H1 (cell line): ENCODE data around the gene ZBTB7B. TPM values are rescaled to one million over a fixed set of nuclear protein-coding genes. Genes with fewer than 3 reads are reported as not detected.

Experiments
- CTCF ChIA-PET: fragments of 300-600 bp; sonication (Branson Sonifier 250); formaldehyde crosslinking; loops from one replicate; lab custom pipeline; 2021; ENCODE audit not compliant: partially characterized antibody; lab: Charles Lee
- POLR2A ChIA-PET: fragments of 300-600 bp; sonication (Branson Sonifier 250); formaldehyde crosslinking; loops from one replicate; lab custom pipeline; 2021; ENCODE audit warnings: inconsistent platforms; ENCODE audit not compliant: partially characterized antibody; lab: Charles Lee
- DNase-seq, 2 experiments: peaks; one replicate each; pipeline versions ENCODE4 v3.0.0 to v3.0.0-alpha.2; 2010 to 2022; ENCODE audit warnings: low spot score in 2 of 2, low read depth in 1 of 2, mixed read lengths in 1 of 2
- FAIRE-seq: peaks from 2 replicates; lab custom pipeline; 2011; peaks lifted over from hg19 to GRCh38; lab: Jason Lieb, UNC
- H2AFZ ChIP-seq: 2 replicates; pipeline ENCODE4 v1.8.1; 2012; ENCODE audit warnings: low read length, inconsistent platforms
- H2AK5ac ChIP-seq: 2 replicates; pipeline ENCODE4 v1.6.1; 2013; ENCODE audit warnings: low read depth, low read length
- H2BK120ac ChIP-seq: replicated peaks from 2 replicates; pipeline ENCODE3; 2013; ENCODE audit warnings: low read depth, low read length, inconsistent platforms
- H2BK12ac ChIP-seq: 2 replicates; pipeline ENCODE4 v1.6.1; 2013; ENCODE audit warnings: low read depth, low read length
- H2BK15ac ChIP-seq: 2 replicates; pipeline ENCODE4 v1.6.1; 2013; ENCODE audit warnings: low read length
- H2BK20ac ChIP-seq: 2 replicates; pipeline ENCODE4 v1.6.1; 2013; ENCODE audit warnings: low read length
- H2BK5ac ChIP-seq: 2 replicates; pipeline ENCODE4 v1.6.1; 2013; ENCODE audit warnings: low read depth, low read length
- H3K14ac ChIP-seq: 2 replicates; pipeline ENCODE4 v1.6.1; 2013; ENCODE audit warnings: inconsistent platforms; ENCODE audit not compliant: insufficient read length
- H3K18ac ChIP-seq: 2 replicates; pipeline ENCODE4 v1.6.1; 2013; ENCODE audit warnings: low read length; ENCODE audit errors: extremely low read depth
- H3K23ac ChIP-seq: 2 replicates; pipeline ENCODE4 v1.6.1; 2013; ENCODE audit warnings: inconsistent platforms; ENCODE audit not compliant: insufficient read length
- H3K23me2 ChIP-seq: 2 replicates; pipeline ENCODE4 v1.6.1; 2013; ENCODE audit warnings: low read depth, low read length
- H3K27ac ChIP-seq: 2 replicates; pipeline ENCODE4 v1.6.1; 2011; ENCODE audit warnings: low read depth, low read length, inconsistent platforms
- H3K27me3 ChIP-seq, 4 experiments: replicated peaks in 1 of 4; 1 replicate in 1 of 4; 2 replicates in 3 of 4; pipeline versions ENCODE4 v1.6.1 to v1.8.1; 2011 to 2013; ENCODE audit warnings: low read length in 3 of 4, mild to moderate bottlenecking in 3 of 4, inconsistent platforms in 2 of 4, mixed read lengths in 2 of 4, moderate library complexity in 1 of 4; ENCODE audit not compliant: control insufficient read depth in 3 of 4, insufficient read depth in 3 of 4; ENCODE audit errors: extremely low read depth in 1 of 4
- H3K36me3 ChIP-seq, 4 experiments: 2 replicates each; pipeline versions ENCODE4 v1.6.1 to v1.8.1; 2011 to 2013; ENCODE audit warnings: mild to moderate bottlenecking in 4 of 4, low read length in 3 of 4, moderate library complexity in 2 of 4, control low read depth in 1 of 4, inconsistent platforms in 1 of 4; ENCODE audit not compliant: insufficient read depth in 4 of 4, control insufficient read depth in 2 of 4
- H3K4ac ChIP-seq: replicated peaks from 2 replicates; pipeline ENCODE3; 2013; ENCODE audit warnings: low read length, low read depth, mixed read lengths, inconsistent platforms; ENCODE audit not compliant: insufficient read length
- H3K4me1 ChIP-seq, 4 experiments: replicated peaks in 1 of 4; 1 replicate in 1 of 4; 2 replicates in 3 of 4; pipeline versions ENCODE4 v1.6.1 to v1.8.1; 2011 to 2013; ENCODE audit warnings: low read length in 3 of 4, inconsistent platforms in 2 of 4, mixed read lengths in 1 of 4; ENCODE audit not compliant: insufficient read depth in 4 of 4, control insufficient read depth in 3 of 4
- H3K4me2 ChIP-seq, 2 experiments: 2 replicates each; pipeline versions ENCODE4 v1.6.1 to v1.8.1; 2011 to 2013; ENCODE audit warnings: low read depth in 2 of 2, low read length in 2 of 2, control low read depth in 1 of 2, inconsistent platforms in 1 of 2, mild to moderate bottlenecking in 1 of 2; ENCODE audit not compliant: insufficient read depth in 1 of 2
- H3K4me3 ChIP-seq, 4 experiments: fragments of 200-600, 300-600 bp in 1 of 4; sonication (generic), shearing (Covaris generic), sonication (Bioruptor Twin) in 1 of 4; 2 replicates each; pipeline versions ENCODE4 v1.5.1 to v1.8.1; 2011 to 2016; ENCODE audit warnings: low read length in 4 of 4, low read depth in 3 of 4, control low read depth in 2 of 4, inconsistent platforms in 2 of 4, mild to moderate bottlenecking in 2 of 4, mixed read lengths in 1 of 4, moderate library complexity in 1 of 4; ENCODE audit not compliant: insufficient read depth in 2 of 4; ENCODE audit errors: extremely low read depth in 1 of 4
- H3K56ac ChIP-seq: replicated peaks from 2 replicates; pipeline ENCODE3; 2013; ENCODE audit warnings: low read depth, mild to moderate bottlenecking, mixed read lengths, low read length, inconsistent platforms; ENCODE audit not compliant: insufficient read length
- H3K79me1 ChIP-seq: 2 replicates; pipeline ENCODE4 v1.6.1; 2013; ENCODE audit warnings: low read depth, low read length, control low read depth
- H3K79me2 ChIP-seq, 2 experiments: 2 replicates each; pipeline versions ENCODE4 v1.6.1 to v1.8.1; 2012 to 2013; ENCODE audit warnings: low read length in 2 of 2, mild to moderate bottlenecking in 2 of 2, inconsistent platforms in 1 of 2; ENCODE audit not compliant: insufficient read depth in 2 of 2, control insufficient read depth in 1 of 2
- H3K9ac ChIP-seq, 4 experiments: replicated peaks in 1 of 4; 1 replicate in 1 of 4; 2 replicates in 3 of 4; pipeline versions ENCODE4 v1.6.1 to v1.8.1; 2011 to 2013; ENCODE audit warnings: low read depth in 3 of 4, low read length in 3 of 4, control low read depth in 2 of 4, mild to moderate bottlenecking in 2 of 4, moderate library complexity in 2 of 4, inconsistent platforms in 1 of 4; ENCODE audit errors: extremely low read depth in 1 of 4
- H3K9me3 ChIP-seq, 2 experiments: 2 replicates each; pipeline versions ENCODE4 v1.6.1 to v1.8.1; 2012 to 2013; ENCODE audit warnings: mild to moderate bottlenecking in 2 of 2, moderate library complexity in 2 of 2, control low read depth in 1 of 2, inconsistent platforms in 1 of 2, low read depth in 1 of 2, low read length in 1 of 2, mixed read lengths in 1 of 2; ENCODE audit not compliant: insufficient read depth in 2 of 2
- H4K20me1 ChIP-seq, 2 experiments: replicated peaks in 1 of 2; 2 replicates each; pipeline versions ENCODE3 to v1.8.1; 2011 to 2013; ENCODE audit warnings: inconsistent platforms in 2 of 2, low read length in 2 of 2, mild to moderate bottlenecking in 1 of 2; ENCODE audit not compliant: insufficient read depth in 2 of 2, control insufficient read depth in 1 of 2
- H4K5ac ChIP-seq: 2 replicates; pipeline ENCODE4 v1.6.1; 2013; ENCODE audit warnings: low read length, low read depth, mixed read lengths, inconsistent platforms; ENCODE audit not compliant: insufficient read length
- H4K8ac ChIP-seq: 2 replicates; pipeline ENCODE4 v1.8.0; 2013; ENCODE audit warnings: mild to moderate bottlenecking, moderate library complexity, low read length, inconsistent platforms; ENCODE audit not compliant: insufficient read depth; ENCODE audit errors: extremely low read depth
- H4K91ac ChIP-seq: replicated peaks from 2 replicates; pipeline ENCODE3; 2013; ENCODE audit warnings: low read length, mixed read lengths, inconsistent platforms; ENCODE audit not compliant: insufficient read length
- BACH1 ChIP-seq: IDR thresholded peaks from 2 replicates; pipeline ENCODE4 v1.6.1; 2012; ENCODE audit warnings: low read length, improper control_type of control experiment
- BCL11A ChIP-seq, 2 experiments: IDR thresholded peaks; one replicate each; pipeline ENCODE4 v1.6.1; 2011; ENCODE audit warnings: low read depth in 2 of 2, low read length in 2 of 2, mild to moderate bottlenecking in 2 of 2
- CHD2 ChIP-seq: IDR thresholded peaks from 2 replicates; pipeline ENCODE4 v1.6.1; 2012; ENCODE audit warnings: low read length, improper control_type of control experiment
- HDAC2 ChIP-seq, 2 experiments: fragments of 300-600 bp in 1 of 2; sonication (generic) in 1 of 2; IDR thresholded peaks; 2 replicates each; pipeline ENCODE4 v1.6.1; 2011 to 2012; ENCODE audit warnings: low read depth in 2 of 2, low read length in 2 of 2, mild to moderate bottlenecking in 2 of 2, moderate library complexity in 2 of 2, borderline replicate concordance in 1 of 2, inconsistent platforms in 1 of 2
- POU5F1 ChIP-seq: IDR thresholded peaks from 2 replicates; pipeline ENCODE4 v1.6.1; 2011; ENCODE audit warnings: low read depth, mild to moderate bottlenecking, low read length, moderate library complexity
- RBBP5 ChIP-seq: IDR thresholded peaks from 2 replicates; pipeline ENCODE4 v1.7.1; 2012; ENCODE audit warnings: low read depth, mild to moderate bottlenecking, inconsistent platforms, low read length, moderate library complexity, borderline replicate concordance
- RNF2 ChIP-seq: fragments of 200-900, 300-1000 bp; sonication (generic); IDR thresholded peaks from 2 replicates; pipeline ENCODE4 v1.7.1; 2016; ENCODE audit warnings: borderline replicate concordance, low read depth, mild to moderate bottlenecking, antibody characterized with exemption, low read length; ENCODE audit not compliant: poor library complexity, severe bottlenecking; ENCODE audit errors: missing control alignments
- TCF12 ChIP-seq: IDR thresholded peaks from 2 replicates; pipeline ENCODE4 v1.6.1; 2011; ENCODE audit warnings: low read depth, mild to moderate bottlenecking, low read length
- TEAD4 ChIP-seq: IDR thresholded peaks from 2 replicates; pipeline ENCODE4 v1.6.1; 2012; ENCODE audit warnings: low read depth, low read length, inconsistent platforms, mixed read lengths
- WGBS, 2 experiments: shearing (Covaris generic) in 1 of 2; methylation state at CpG; one replicate each; pipeline versions ENCODE4 v1.1.6 to v1.1.7; 2013 to 2015; ENCODE audit warnings: low lambda C conversion rate in 2 of 2, mixed read lengths in 2 of 2, inconsistent platforms in 1 of 2, low coverage in 1 of 2, missing lambda C conversion rate in 1 of 2; ENCODE audit not compliant: insufficient replicate concordance in 2 of 2, insufficient coverage in 1 of 2, insufficient read length in 1 of 2; ENCODE audit errors: extremely low coverage in 1 of 2, missing lambda C conversion rate in 1 of 2; 5-methylcytosine and 5-hydroxymethylcytosine counted together
- polyA plus RNA-seq, 7 experiments: library from polyadenylated mRNA; depleted of rRNA in 3 of 7; stranded (reverse) in 5 of 7; unstranded in 2 of 7; fragments of >200 nt in 5 of 7; fragments of 200-250 nt in 2 of 7; gene quantifications; 1 replicate in 5 of 7; 2 replicates in 1 of 7; 4 replicates in 1 of 7; pipeline versions ENCODE4 v1.2.1 to v1.2.3, GENCODE V29; 2011 to 2013; ENCODE audit warnings: missing spikeins in 2 of 7, mixed read lengths in 2 of 7
- total RNA-seq: library from RNA; stranded (reverse); fragmentation: NEBNext Ultra II Directional; extraction: Animal tissue kit (Norgen Biotek cat#: 25700); gene quantifications from 2 replicates; pipeline ENCODE4 v1.2.1, GENCODE V29; 2021
- TF ChIP-seq, protein P1 (sequence below): IDR thresholded peaks from 2 replicates; pipeline ENCODE4 v1.6.1; 2011; ENCODE audit warnings: low read length, improper control_type of control experiment

Gene ZBTB7B
- total and polyA plus RNA-seq, 2 of the 8 experiments (the other 6 are each of a cell fraction or from before 2014, with no cell fraction given), result 24.5 to 36.9 TPM

DNA sequence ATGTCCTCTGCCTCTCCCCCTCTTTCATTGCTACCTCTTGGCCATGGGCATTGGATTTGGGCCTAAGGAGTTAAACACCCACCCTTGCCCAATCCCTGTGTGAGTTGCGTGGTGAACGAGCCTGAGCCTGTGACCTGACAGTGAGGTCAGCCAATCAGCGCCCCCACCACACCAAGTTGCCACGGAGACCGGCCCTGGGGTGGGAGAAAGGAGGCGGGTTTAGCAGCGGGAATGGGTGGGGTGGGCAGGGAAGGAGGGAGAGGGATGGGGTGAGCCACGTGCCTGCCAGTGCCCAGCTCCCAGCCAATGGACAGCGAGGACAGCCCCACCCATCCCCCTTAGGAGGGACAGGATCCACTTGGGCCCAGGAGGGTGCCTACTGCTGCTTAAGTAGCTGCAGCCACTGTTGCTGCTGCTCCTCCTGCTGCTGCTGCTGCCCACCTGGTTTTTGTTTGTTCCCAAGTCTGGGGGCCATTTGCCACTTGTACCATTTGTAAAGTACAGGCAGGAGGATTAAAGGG is 9.5 kb downstream of the ZBTB7B start:
- H4K91ac ChIP-seq, result peak overlapping the region; percentile 36
- peak overlapping the region in 1 of 4 experiments; percentile 38; a peak in 1 of 8 replicates for H3K4me3 ChIP-seq
- CTCF ChIA-PET, result interaction anchor here (1.1 to 18.6 kb wide), 4 partner anchors 14 to 49 kb away, joined by 3 to 354 read pairs (median 134); partner anchors contain the start of genes ADAM15, CKS1B, LENEP and ZBTB7B
- peak overlapping the region; percentile 87 for H3K18ac ChIP-seq
- peaks cover 8 to 48% (median 39%) of the 10 kb centered on the region in 4 experiments for H3K4me1 ChIP-seq
- H3K4me2 ChIP-seq, result peak overlapping the region; percentile 50 to 61; a peak in 3 of 4 replicates
- FAIRE-seq (peak; percentile 96), DNase-seq (peak; percentile 80 to 88)
- no peak overlapping the region for H2AK5ac ChIP-seq
- H2BK5ac ChIP-seq, result peak overlapping the region; percentile 87
- H2AFZ ChIP-seq, result no peak overlapping the region
- no peak overlapping the region for H3K27ac ChIP-seq
- H4K20me1 ChIP-seq, result peaks cover 0 to 6% of the 10 kb centered on the region in 2 experiments
- no peak overlapping the region for H2BK20ac ChIP-seq
- no peaks in the 10 kb centered on the region; the same call in 1 of the 2 replicates for H3K23me2 ChIP-seq
- H2BK120ac ChIP-seq, result peak overlapping the region; percentile 7
- H4K8ac ChIP-seq, result peak overlapping the region; percentile 15; the same call in 1 of the 2 replicates
- no peak overlapping the region for H3K56ac ChIP-seq
- H3K9ac ChIP-seq, result no peak overlapping the region
- POLR2A ChIA-PET, result interaction anchor here (0.6 to 14.8 kb wide), 10 partner anchors 7 to 69 kb away, joined by 3 to 128 read pairs (median 6); partner anchors contain the start of genes CKS1B, FLAD1, LENEP and SHC1
- no peak overlapping the region for H3K23ac ChIP-seq
- H3K27me3 ChIP-seq, result no peaks in the 10 kb centered on the region
- H2BK15ac ChIP-seq, result peak overlapping the region; percentile 83; the same call in 1 of the 2 replicates
- no peak overlapping the region for H3K14ac ChIP-seq
- peaks cover 0 to 27% of the 10 kb centered on the region in 2 experiments; a peak in 3 of 4 replicates for H3K79me2 ChIP-seq
- peaks cover 10% of the 10 kb centered on the region for H3K79me1 ChIP-seq
- peak overlapping the region; percentile 53 for H4K5ac ChIP-seq
- H3K36me3 ChIP-seq, result peaks cover 0 to 29% (median 13%) of the 10 kb centered on the region in 4 experiments; a peak in 4 of 8 replicates
- 16% methylated on average over 5 of the region's 9 CpGs; no CpG with 5 or more reads in 1 of the 2 experiments for WGBS, 2 experiments
- H2BK12ac ChIP-seq, result peak overlapping the region; percentile 94; the same call in 1 of the 2 replicates
- no peaks in the 10 kb centered on the region for H3K9me3 ChIP-seq
- peak overlapping the region; percentile 10 for H3K4ac ChIP-seq
- TF ChIP-seq HDAC2 (IDR thresholded peaks at IDR 0.05; ENCODE audit: borderline replicate concordance in 1 of 2, low read depth in 2 of 2, low read length in 2 of 2) (peak in 1 of 2 experiments; percentile 58; a peak in 1 of 4 replicates), TEAD4 (no peak), RBBP5 (no peak), TCF12 (0 out of 2 replicates have a peak, but pooled peaks have one; percentile 56), BCL11A (IDR thresholded peaks at IDR 0.05; ENCODE audit: low read depth in 2 of 2, low read length in 2 of 2) (no peak), BACH1 (peak; percentile 5; the same call in 1 of the 2 replicates), CHD2 (peak; percentile 73), RNF2 (no peak), POU5F1 (no peak)
- TF ChIP-seq, protein P1, sequence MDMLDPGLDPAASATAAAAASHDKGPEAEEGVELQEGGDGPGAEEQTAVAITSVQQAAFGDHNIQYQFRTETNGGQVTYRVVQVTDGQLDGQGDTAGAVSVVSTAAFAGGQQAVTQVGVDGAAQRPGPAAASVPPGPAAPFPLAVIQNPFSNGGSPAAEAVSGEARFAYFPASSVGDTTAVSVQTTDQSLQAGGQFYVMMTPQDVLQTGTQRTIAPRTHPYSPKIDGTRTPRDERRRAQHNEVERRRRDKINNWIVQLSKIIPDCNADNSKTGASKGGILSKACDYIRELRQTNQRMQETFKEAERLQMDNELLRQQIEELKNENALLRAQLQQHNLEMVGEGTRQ, result peak; percentile 82
